Muscle layer of colon (tissue), 2 donors: ENCODE measurements around the gene CNTFR.

Experiments used
- H3K27ac ChIP-seq: one replicate; pipeline ENCODE4 v1.7.0; 2013; ENCODE audit warnings: low read depth, mild to moderate bottlenecking, low read length, moderate library complexity
- H3K27me3 ChIP-seq, 2 donors: one replicate each; pipeline ENCODE4 v1.7.0; 2013; ENCODE audit warnings: low read length in 2 of 2, mild to moderate bottlenecking in 2 of 2; ENCODE audit not compliant: insufficient read depth in 2 of 2, control insufficient read depth in 1 of 2
- H3K36me3 ChIP-seq: one replicate; pipeline ENCODE4 v1.7.0; 2013; ENCODE audit warnings: mild to moderate bottlenecking, low read length; ENCODE audit not compliant: insufficient read depth
- H3K4me1 ChIP-seq: one replicate; pipeline ENCODE4 v1.7.0; 2013; ENCODE audit warnings: mild to moderate bottlenecking, low read length; ENCODE audit not compliant: insufficient read depth
- H3K4me3 ChIP-seq, 2 donors: one replicate each; pipeline ENCODE4 v1.7.0; 2013; ENCODE audit warnings: low read length in 2 of 2, low read depth in 1 of 2, mild to moderate bottlenecking in 1 of 2, moderate library complexity in 1 of 2
- H3K9ac ChIP-seq: one replicate; pipeline ENCODE4 v1.7.0; 2013; ENCODE audit warnings: low read length
- H3K9me3 ChIP-seq: one replicate; pipeline ENCODE4 v1.7.0; 2013; ENCODE audit warnings: mild to moderate bottlenecking, low read length
- donor health status: abdominal sarcoma.
- donor health status: Adenocarcinoma of cecum.

The CNTFR gene

DNA sequence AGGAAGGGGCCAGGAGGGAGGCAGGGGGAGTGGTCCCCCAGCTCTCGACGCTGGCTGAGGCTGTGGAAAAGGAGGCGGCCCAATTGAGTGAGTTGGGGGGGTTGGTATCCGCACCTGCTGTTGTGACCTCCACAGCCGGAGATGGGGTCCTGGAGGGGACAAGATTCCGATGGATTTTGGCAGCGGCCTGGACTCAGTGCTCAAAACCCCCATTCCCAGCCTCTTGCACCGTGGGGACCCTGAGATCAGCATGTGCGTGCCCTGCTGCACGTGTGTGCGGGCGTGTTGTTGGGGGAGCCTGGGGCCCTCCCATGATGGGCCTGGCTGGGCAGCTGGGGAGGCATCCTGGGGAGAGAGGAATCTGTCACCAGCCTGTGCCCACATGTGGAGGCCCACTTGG, 15.0 kb downstream of the CNTFR start:
- Histone ChIP-seq H3K36me3 (no peaks in the 10 kb centered on the region), H3K27me3 (peaks cover 19 to 27% of the 10 kb centered on the region in 2 donors), H3K4me1 (peaks cover 4% of the 10 kb centered on the region), H3K9ac (no peak overlapping the region), H3K9me3 (no peaks in the 10 kb centered on the region), H3K27ac (no peak overlapping the region), H3K4me3 (no peak overlapping the region)

DNA sequence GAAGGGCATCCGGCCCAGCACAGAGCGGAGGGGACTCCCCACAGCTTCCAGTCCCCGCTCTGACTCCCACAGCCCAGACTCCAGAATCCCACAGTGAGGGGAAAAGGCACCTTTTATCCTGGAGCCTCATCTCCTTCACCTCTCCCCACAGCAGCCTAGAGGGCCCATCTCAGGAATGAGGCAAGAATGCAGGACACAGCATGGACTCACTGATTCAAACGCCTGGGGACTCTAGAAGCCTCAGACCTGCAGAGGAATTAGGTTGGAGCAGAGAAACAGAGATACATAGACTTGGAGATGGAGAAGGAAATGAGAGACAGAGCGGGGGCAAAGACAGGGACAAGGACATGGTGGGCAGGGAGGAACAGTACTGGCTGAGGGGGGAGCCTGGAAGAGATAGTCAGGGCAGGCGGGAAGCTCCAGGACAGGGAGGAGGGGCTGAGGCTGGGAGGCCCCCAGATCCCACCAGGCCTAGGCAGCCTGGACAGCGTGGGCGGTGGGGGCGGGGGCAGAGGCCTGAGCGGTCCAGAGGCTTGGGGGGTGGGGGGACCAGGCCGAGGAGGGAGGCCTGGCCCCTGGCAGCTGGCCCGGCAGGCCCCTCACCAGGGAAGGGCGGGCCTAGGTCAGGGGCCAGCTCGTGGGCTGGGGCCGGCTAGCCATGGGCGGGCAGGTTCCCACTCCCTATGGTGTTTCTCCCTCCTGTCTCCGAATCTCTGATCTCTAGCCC, 15.8 kb downstream of the CNTFR start:
- H3K4me3 ChIP-seq = no peak overlapping the region
- no peaks in the 10 kb centered on the region for H3K36me3 ChIP-seq
- peaks cover 16 to 22% of the 10 kb centered on the region in 2 donors for H3K27me3 ChIP-seq
- H3K9ac ChIP-seq = no peak overlapping the region
- H3K4me1 ChIP-seq = peaks cover 4% of the 10 kb centered on the region
- no peak overlapping the region for H3K27ac ChIP-seq
- no peaks in the 10 kb centered on the region for H3K9me3 ChIP-seq

DNA sequence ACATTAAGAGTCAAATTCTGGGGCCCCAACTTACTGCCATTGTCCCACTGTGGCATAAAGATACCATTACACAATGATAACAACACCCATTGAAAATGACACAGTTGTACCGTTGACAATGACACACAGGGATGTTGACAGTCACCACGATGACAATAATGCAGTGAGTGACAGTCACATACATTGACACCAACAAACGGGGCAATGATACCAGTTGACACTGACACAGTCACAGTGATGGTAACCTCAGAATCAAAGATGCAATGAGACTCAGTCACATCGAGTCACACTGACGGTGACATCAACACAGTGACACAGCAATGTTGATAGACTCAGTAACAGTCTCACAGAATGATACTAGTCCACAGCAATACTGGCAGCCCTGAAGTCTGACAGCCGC, 16.9 kb downstream of the CNTFR start:
- no peaks in the 10 kb centered on the region for H3K9me3 ChIP-seq
- no peak overlapping the region for H3K4me3 ChIP-seq
- peaks cover 9 to 15% of the 10 kb centered on the region in 2 donors for H3K27me3 ChIP-seq
- no peaks in the 10 kb centered on the region for H3K4me1 ChIP-seq
- H3K27ac ChIP-seq = no peak overlapping the region
- H3K36me3 ChIP-seq = no peaks in the 10 kb centered on the region
- no peak overlapping the region for H3K9ac ChIP-seq

DNA sequence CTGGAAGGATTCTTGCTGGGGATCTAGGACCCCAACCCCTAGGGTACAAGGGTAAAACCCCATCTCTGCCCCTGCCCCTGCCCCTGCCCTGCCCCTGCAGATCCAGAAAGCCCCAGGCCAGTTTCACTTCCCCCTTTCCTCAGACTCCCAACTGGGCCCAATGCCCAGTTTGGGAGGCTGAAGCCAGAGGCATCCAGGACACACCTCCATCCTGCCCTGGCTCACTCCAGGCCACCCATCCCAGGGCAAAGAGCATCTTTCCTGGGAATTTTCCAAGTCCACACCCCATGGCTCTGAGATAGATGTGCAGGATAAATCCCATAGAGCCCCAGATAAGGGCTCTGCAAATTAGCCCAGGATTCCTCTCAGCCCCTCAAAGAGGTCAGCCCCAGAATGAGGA, 17.4 kb downstream of the CNTFR start:
- no peaks in the 10 kb centered on the region for H3K36me3 ChIP-seq
- no peaks in the 10 kb centered on the region for H3K4me1 ChIP-seq
- H3K4me3 ChIP-seq = no peak overlapping the region
- no peak overlapping the region for H3K9ac ChIP-seq
- peaks cover 5 to 14% of the 10 kb centered on the region in 2 donors for H3K27me3 ChIP-seq
- no peaks in the 10 kb centered on the region for H3K9me3 ChIP-seq
- H3K27ac ChIP-seq = no peak overlapping the region

GRCh38 chr9:34571481-34571810, 18.1 kb downstream of the CNTFR start:
- H3K27ac ChIP-seq = no peak overlapping the region
- H3K9ac ChIP-seq = no peak overlapping the region
- H3K36me3 ChIP-seq = no peaks in the 10 kb centered on the region
- no peak overlapping the region for H3K4me3 ChIP-seq
- H3K27me3 ChIP-seq = peaks cover 0 to 11% of the 10 kb centered on the region in 2 donors
- no peaks in the 10 kb centered on the region for H3K9me3 ChIP-seq
- no peaks in the 10 kb centered on the region for H3K4me1 ChIP-seq

DNA sequence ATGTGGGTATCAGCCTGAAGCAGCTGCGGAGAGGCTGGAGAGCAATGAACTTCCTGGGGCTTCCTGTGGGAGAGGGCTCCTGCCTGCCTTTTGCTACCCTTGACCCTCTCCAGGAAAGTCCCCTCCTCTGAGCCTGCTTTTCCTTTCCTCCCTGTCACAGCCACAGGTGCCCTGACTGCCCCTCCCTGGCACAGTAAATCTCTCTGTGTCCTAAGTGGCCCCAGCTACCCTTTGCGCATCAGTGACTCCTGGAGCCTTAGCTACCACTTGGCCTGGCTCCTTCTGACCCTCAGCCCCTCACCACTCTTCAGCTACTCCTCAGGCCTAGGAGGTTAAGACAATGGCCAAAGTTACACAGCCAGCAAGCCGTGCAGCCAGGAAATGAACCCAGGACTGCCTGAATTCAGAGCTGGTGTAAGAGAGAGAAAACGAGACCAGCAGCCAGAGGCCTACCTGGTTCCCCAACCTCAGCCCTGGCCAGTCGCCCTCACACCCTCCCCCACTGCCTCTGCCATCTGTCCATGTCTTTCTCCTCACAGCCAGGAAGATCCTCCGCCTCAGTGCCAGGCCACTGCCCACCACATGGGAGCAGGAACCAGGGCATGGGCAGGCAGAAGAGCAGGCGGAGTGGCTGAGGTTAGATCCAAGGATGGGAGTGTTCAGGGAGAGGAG, 18.6 kb downstream of the CNTFR start:
- H3K4me1 ChIP-seq = no peaks in the 10 kb centered on the region

GRCh38 chr9:34570376-34570775, 19.1 kb downstream of the CNTFR start:
- no peaks in the 10 kb centered on the region for H3K9me3 ChIP-seq
- H3K4me1 ChIP-seq = no peaks in the 10 kb centered on the region
- no peak overlapping the region for H3K9ac ChIP-seq
- no peaks in the 10 kb centered on the region for H3K36me3 ChIP-seq
- no peak overlapping the region for H3K27ac ChIP-seq
- no peak overlapping the region for H3K4me3 ChIP-seq
- peaks cover 0 to 15% of the 10 kb centered on the region in 2 donors for H3K27me3 ChIP-seq

More for the DNA sequence above, 18.6 kb downstream of the CNTFR start:
- Histone ChIP-seq H3K36me3 (no peaks in the 10 kb centered on the region), H3K4me3 (no peak overlapping the region), H3K9me3 (no peaks in the 10 kb centered on the region), H3K27me3 (peaks cover 0 to 15% of the 10 kb centered on the region in 2 donors), H3K27ac (no peak overlapping the region), H3K9ac (no peak overlapping the region)

GRCh38 chr9:34568774-34569173, 20.8 kb downstream of the CNTFR start:
- H3K4me1 ChIP-seq = no peaks in the 10 kb centered on the region
- peaks cover 0 to 20% of the 10 kb centered on the region in 2 donors for H3K27me3 ChIP-seq

GRCh38 chr9:34568133-34568532, 21.4 kb downstream of the CNTFR start:
- Histone ChIP-seq H3K9ac (no peak overlapping the region), H3K4me1 (no peaks in the 10 kb centered on the region), H3K4me3 (no peak overlapping the region), H3K27me3 (peaks cover 0 to 20% of the 10 kb centered on the region in 2 donors), H3K9me3 (no peaks in the 10 kb centered on the region), H3K36me3 (no peaks in the 10 kb centered on the region), H3K27ac (no peak overlapping the region)

More at GRCh38 chr9:34568774-34569173, 20.8 kb downstream of the CNTFR start:
- H3K9ac ChIP-seq = no peak overlapping the region
- no peaks in the 10 kb centered on the region for H3K36me3 ChIP-seq
- H3K4me3 ChIP-seq = no peak overlapping the region
- no peak overlapping the region for H3K27ac ChIP-seq
- no peaks in the 10 kb centered on the region for H3K9me3 ChIP-seq

DNA sequence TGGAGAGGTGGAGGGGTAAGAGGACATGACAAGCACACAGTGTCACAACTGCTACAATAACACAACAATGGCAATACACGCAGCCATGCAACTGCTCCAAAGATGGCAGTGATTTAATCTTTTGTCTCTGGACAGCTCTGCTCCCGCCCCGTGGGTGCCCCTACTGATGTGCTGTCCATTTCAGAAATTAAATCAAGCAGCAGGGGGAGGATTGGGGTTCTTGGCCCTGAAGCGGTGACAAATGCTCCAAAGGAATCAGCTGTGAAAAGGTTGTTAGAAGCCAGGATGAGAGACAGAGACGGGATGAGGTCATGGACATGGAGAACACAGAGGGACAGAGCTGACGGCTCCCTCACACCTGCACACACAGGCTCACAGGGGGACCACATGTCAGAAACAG, 22.6 kb downstream of the CNTFR start:
- Histone ChIP-seq H3K27me3 (peaks cover 0 to 15% of the 10 kb centered on the region in 2 donors), H3K27ac (no peak overlapping the region), H3K9ac (no peak overlapping the region), H3K36me3 (no peaks in the 10 kb centered on the region), H3K9me3 (no peaks in the 10 kb centered on the region), H3K4me1 (no peaks in the 10 kb centered on the region), H3K4me3 (no peak overlapping the region)

DNA sequence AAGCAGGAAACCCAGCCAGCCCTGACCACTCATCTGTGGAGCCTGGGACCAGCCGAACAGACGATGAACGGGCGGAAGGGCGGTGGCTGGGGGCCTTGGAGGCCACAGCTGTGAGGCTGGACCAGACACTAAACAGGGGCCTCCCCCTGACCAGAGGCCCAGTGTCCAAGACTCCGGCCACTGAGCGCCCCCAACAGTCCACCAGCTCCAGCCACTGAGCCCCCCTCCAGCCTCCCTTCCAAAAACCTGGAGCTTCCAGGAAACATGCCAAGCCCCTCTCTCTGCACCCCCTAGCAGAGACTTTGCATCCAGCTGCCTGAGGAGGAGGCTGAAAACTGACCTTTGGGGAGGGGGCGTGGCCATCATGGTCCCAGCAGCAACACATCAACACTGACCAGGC, 23.2 kb downstream of the CNTFR start:
- Histone ChIP-seq H3K9ac (no peak overlapping the region), H3K4me1 (no peaks in the 10 kb centered on the region)

DNA sequence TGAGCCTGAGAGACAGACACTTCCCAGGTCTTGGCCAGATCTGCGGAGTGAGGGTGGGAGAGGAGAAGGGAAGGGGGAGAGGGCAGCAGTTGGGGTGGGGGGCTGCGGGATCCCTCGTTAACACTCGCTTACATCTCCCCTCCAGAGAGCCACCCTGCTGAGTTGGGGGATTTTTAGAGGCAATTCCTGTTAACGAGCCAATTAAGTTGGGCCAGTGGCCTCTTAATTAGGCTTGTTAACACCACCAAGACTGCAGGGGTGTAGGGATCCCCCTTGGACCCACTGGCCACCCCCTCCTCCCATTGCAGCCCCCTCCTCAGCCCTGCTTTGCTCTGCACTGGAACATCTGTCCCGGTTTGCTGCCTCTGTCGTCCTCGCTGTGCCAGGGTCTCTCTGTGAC, 23.7 kb downstream of the CNTFR start:
- Histone ChIP-seq H3K4me1 (no peaks in the 10 kb centered on the region), H3K4me3 (no peak overlapping the region), H3K9me3 (no peaks in the 10 kb centered on the region), H3K27me3 (peaks cover 0 to 17% of the 10 kb centered on the region in 2 donors), H3K9ac (no peak overlapping the region), H3K27ac (no peak overlapping the region), H3K36me3 (no peaks in the 10 kb centered on the region)

More for the DNA sequence above, 23.2 kb downstream of the CNTFR start:
- Histone ChIP-seq H3K27ac (no peak overlapping the region), H3K27me3 (peaks cover 0 to 15% of the 10 kb centered on the region in 2 donors), H3K36me3 (no peaks in the 10 kb centered on the region), H3K9me3 (no peaks in the 10 kb centered on the region), H3K4me3 (no peak overlapping the region)
